Smooth muscle cell of the umbilical artery (primary cell): ENCODE data around the gene LRP4. TPM values are rescaled to one million over a fixed set of nuclear protein-coding genes. Genes with fewer than 3 reads are reported as not detected.

Experiments
- total RNA-seq: library from RNA; depleted of rRNA; stranded (reverse); fragments of >200 nt; gene quantifications from 2 replicates; pipeline ENCODE4 v1.2.3, GENCODE V29; 2014

The LRP4 gene
- total RNA-seq, result 8.6 and 12.5 TPM in 2 replicates

GRCh38 chr11:46918083-46918787 lies at the start of gene LRP4:
Gene LRP4, minus strand, starts transcription at chr11:46918550. Its CDS starts 171 bp downstream, at chr11:46918379.

GRCh38 chr11:46936138-46937110 lies 18.1 kb upstream of the LRP4 start, which contains the start of gene CSTPP1:
Gene CSTPP1, plus strand, starts transcription at chr11:46936761. Its CDS starts 45 bp downstream, at chr11:46936806.

DNA sequence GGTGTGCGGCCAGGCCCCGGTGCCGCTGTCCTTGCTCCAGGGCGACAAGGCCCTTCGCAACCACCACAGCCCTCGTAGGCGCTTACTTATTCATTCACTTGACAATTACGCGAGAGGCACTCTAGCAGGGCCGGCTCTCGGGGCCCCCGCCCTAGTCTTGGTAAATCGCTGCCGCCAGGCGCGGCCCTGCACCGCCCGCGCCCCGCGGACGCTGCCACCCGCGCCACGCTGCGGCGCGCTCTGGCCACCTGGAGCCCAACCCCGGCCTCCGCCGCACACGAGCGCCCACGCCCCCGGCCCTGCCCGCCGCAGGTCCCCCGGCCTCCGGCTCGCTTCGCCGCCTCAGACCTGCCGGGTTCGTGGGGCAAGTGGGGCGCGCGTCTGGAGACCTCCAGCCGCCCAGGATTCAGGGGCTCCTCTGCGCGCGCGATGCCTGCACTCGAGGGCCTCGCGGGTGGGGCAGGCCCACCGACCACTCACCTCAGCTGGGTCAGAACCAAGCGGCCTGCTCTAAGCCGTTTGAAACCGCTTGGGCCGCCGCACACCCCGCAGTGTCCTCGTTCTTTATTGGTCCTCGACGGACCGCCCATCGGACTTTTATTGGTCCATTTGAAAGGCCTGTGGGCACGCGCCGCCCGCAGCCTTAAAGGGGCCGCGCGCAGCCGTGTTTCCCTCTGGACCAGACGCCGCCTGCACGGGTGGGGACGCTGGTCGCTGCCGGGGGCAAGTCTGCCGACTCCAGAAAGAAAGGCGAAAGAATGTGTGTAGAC lies 72.4 kb downstream of the LRP4 start, which contains the start of gene CKAP5:
CKAP5 (minus strand) TSS at position 541 of the 770 bp plus-strand sequence. CDS start 25,049 bp downstream, outside the sequence.

Other genes starting within 250 kb of the LRP4 start
- gene ARHGAP1, start 217.9 kb downstream of the LRP4 start, total RNA-seq, result 45.7 and 85.3 TPM in 2 replicates
- 9.3 and 10.1 TPM in 2 replicates for gene ZNF408, start 217.5 kb downstream of the LRP4 start, total RNA-seq
- gene F2, start 199.3 kb downstream of the LRP4 start, total RNA-seq, result not detected in 2 replicates
- 55.8 and 109 TPM in 2 replicates for gene CKAP5, start 72.3 kb downstream of the LRP4 start, total RNA-seq
- gene CSTPP1, start 18.2 kb upstream of the LRP4 start, total RNA-seq, result 14.3 and 21.1 TPM in 2 replicates